ENCODE measurements around the gene FAM120B. TPM values are rescaled to one million over a fixed set of nuclear protein-coding genes. Genes with fewer than 3 reads are reported as not detected.
A peak's percentile ranks its signal among the peaks of the same experiment; 100 is the strongest.

FAM120B gene
- total RNA-seq, 2 donors from 2014 or later: 25.1 to 28.5 TPM

GRCh38 chr6:170265655-170266054 lies 40.9 kb upstream of the FAM120B start:
- no peaks in the 10 kb centered on the region for H3K36me3 ChIP-seq
- intact Hi-C loops (cut with DNase I): no loop called here
- peak overlapping the region; percentile 26 for H3K27ac ChIP-seq
- peak; percentile 78 for DNase-seq
- H3K9me3 ChIP-seq: no peaks in the 10 kb centered on the region
- peak overlapping the region; percentile 39 to 55 for H3K9ac ChIP-seq (ENCODE audit: low read depth in 2 of 2, low read length in 2 of 2)
- no peak for TF ChIP-seq CTCF (IDR thresholded peaks at IDR 0.05)
- peaks cover 3% of the 10 kb centered on the region for H3K4me1 ChIP-seq
- no peak overlapping the region for H3K4me3 ChIP-seq
- no peaks in the 10 kb centered on the region for H3K27me3 ChIP-seq

- peak overlapping the region; percentile 26 for H3K27ac ChIP-seq
- H3K4me1 ChIP-seq: peaks cover 3% of the 10 kb centered on the region
- no peaks in the 10 kb centered on the region for H3K9me3 ChIP-seq
- intact Hi-C loops (cut with DNase I): no loop called here
- H3K9ac ChIP-seq (ENCODE audit: low read depth in 2 of 2, low read length in 2 of 2): peak overlapping the region; percentile 39 to 55
- no peak overlapping the region for H3K4me3 ChIP-seq
- H3K36me3 ChIP-seq: no peaks in the 10 kb centered on the region
- peak; percentile 55 for DNase-seq
- no peaks in the 10 kb centered on the region for H3K27me3 ChIP-seq
- no peak for TF ChIP-seq CTCF (IDR thresholded peaks at IDR 0.05)
Observed at GRCh38 chr6:170266061-170266825, 40.3 kb upstream of the FAM120B start.

GRCh38 chr6:170267688-170268087 lies 38.9 kb upstream of the FAM120B start:
- Histone ChIP-seq H3K27ac (no peak overlapping the region), H3K4me3 (no peak overlapping the region)
- no peak for DNase-seq

GRCh38 chr6:170268216-170269129 lies 38.1 kb upstream of the FAM120B start:
- peaks cover 3% of the 10 kb centered on the region for H3K4me1 ChIP-seq
- H3K9ac ChIP-seq (ENCODE audit: low read depth in 2 of 2, low read length in 2 of 2): no peak overlapping the region
- DNase-seq: no peak
- no peak for TF ChIP-seq CTCF (IDR thresholded peaks at IDR 0.05)
- no peak overlapping the region for H3K4me3 ChIP-seq
- no peak overlapping the region for H3K27ac ChIP-seq
- intact Hi-C loops (cut with DNase I): no loop called here
- no peaks in the 10 kb centered on the region for H3K36me3 ChIP-seq
- H3K9me3 ChIP-seq: no peaks in the 10 kb centered on the region
- no peaks in the 10 kb centered on the region for H3K27me3 ChIP-seq

More at GRCh38 chr6:170267688-170268087, 38.9 kb upstream of the FAM120B start:
- TF ChIP-seq CTCF (IDR thresholded peaks at IDR 0.05): no peak
- Histone ChIP-seq H3K9me3 (no peaks in the 10 kb centered on the region), H3K27me3 (no peaks in the 10 kb centered on the region), H3K4me1 (peaks cover 3% of the 10 kb centered on the region), H3K36me3 (no peaks in the 10 kb centered on the region), H3K9ac (ENCODE audit: low read depth in 2 of 2, low read length in 2 of 2) (no peak overlapping the region)
- intact Hi-C loops (cut with DNase I): no loop called here

GRCh38 chr6:170269151-170269845 lies 37.3 kb upstream of the FAM120B start:
- TF ChIP-seq CTCF (IDR thresholded peaks at IDR 0.05): no peak
- Histone ChIP-seq H3K4me3 (no peak overlapping the region), H3K4me1 (peaks cover 3% of the 10 kb centered on the region), H3K27ac (peak overlapping the region; percentile 40), H3K9me3 (no peaks in the 10 kb centered on the region), H3K36me3 (no peaks in the 10 kb centered on the region), H3K27me3 (no peaks in the 10 kb centered on the region), H3K9ac (ENCODE audit: low read depth in 2 of 2, low read length in 2 of 2) (no peak overlapping the region)
- intact Hi-C loops (cut with DNase I): no loop called here
- peak; percentile 60 for DNase-seq
